Measurements from ENCODE around the gene TMEM175.

TMEM175 gene

GRCh38 chr4:961351-962230 lies 29.3 kb downstream of the TMEM175 start:
- no peak for DNase-seq

GRCh38 chr4:962231-963208 lies 30.3 kb downstream of the TMEM175 start:
- no peak for DNase-seq

- DNase-seq = no peak
These were observed 31.3 kb downstream of the TMEM175 start for GRCh38 chr4:963276-964225.

- DNase-seq = no peak
These were observed 32.2 kb downstream of the TMEM175 start for GRCh38 chr4:964346-965025.

- DNase-seq = no peak
These were observed 32.9 kb downstream of the TMEM175 start for GRCh38 chr4:965048-965765.

GRCh38 chr4:965766-966134 lies 33.5 kb downstream of the TMEM175 start:
- DNase-seq = no peak

GRCh38 chr4:966266-967112 lies 34.2 kb downstream of the TMEM175 start:
- DNase-seq = no peak

GRCh38 chr4:967113-968104 lies 35.1 kb downstream of the TMEM175 start:
- DNase-seq = no peak

- no peak for DNase-seq
These were observed 36.0 kb downstream of the TMEM175 start for GRCh38 chr4:968221-968620.

GRCh38 chr4:968621-969394 lies 36.5 kb downstream of the TMEM175 start:
- no peak for DNase-seq

- no peak for DNase-seq
These were observed 37.9 kb downstream of the TMEM175 start for GRCh38 chr4:970046-970745.

GRCh38 chr4:970854-971520 lies 38.7 kb downstream of the TMEM175 start:
- DNase-seq = no peak

- no peak for DNase-seq
These were observed 39.6 kb downstream of the TMEM175 start for GRCh38 chr4:971666-972500.

- DNase-seq = no peak
These were observed 40.6 kb downstream of the TMEM175 start for GRCh38 chr4:972651-973424.

Measured in NCI-H226 (cell line).